Parathyroid adenoma (tissue), 2 donors: Measurements from ENCODE around the gene IER3.

Experiments used
- H2AFZ ChIP-seq: fragments of 300-600 bp; sonication (generic); one replicate; pipeline ENCODE4 v1.7.0; 2017; ENCODE audit warnings: antibody characterized with exemption, mild to moderate bottlenecking
- H3K27ac ChIP-seq: fragments of 300-600 bp; sonication (generic); one replicate; pipeline ENCODE4 v1.7.0; 2017
- H3K27me3 ChIP-seq: fragments of 300-600 bp; sonication (generic); one replicate; pipeline ENCODE4 v1.7.0; 2017; ENCODE audit warnings: low read length; ENCODE audit not compliant: control insufficient read depth, insufficient read depth
- H3K36me3 ChIP-seq: fragments of 300-600 bp; sonication (generic); one replicate; pipeline ENCODE4 v1.7.0; 2017; ENCODE audit warnings: low read length; ENCODE audit not compliant: control insufficient read depth, insufficient read depth
- H3K4me1 ChIP-seq: fragments of 300-600 bp; sonication (generic); one replicate; pipeline ENCODE4 v1.7.0; 2017; ENCODE audit warnings: control low read depth
- H3K4me2 ChIP-seq: fragments of 300-600 bp; sonication (generic); one replicate; pipeline ENCODE4 v1.7.0; 2017; ENCODE audit warnings: low read length
- H3K4me3 ChIP-seq: fragments of 300-600 bp; sonication (generic); one replicate; pipeline ENCODE4 v1.7.0; 2017; ENCODE audit warnings: low read depth, low read length
- H3K79me2 ChIP-seq: fragments of 300-600 bp; sonication (generic); one replicate; pipeline ENCODE4 v1.7.0; 2017; ENCODE audit warnings: control low read depth
- H3K9ac ChIP-seq: fragments of 300-600 bp; sonication (generic); one replicate; pipeline ENCODE4 v1.7.0; 2017; ENCODE audit warnings: mild to moderate bottlenecking
- H3K9me3 ChIP-seq: fragments of 300-600 bp; sonication (generic); one replicate; pipeline ENCODE4 v1.7.0; 2017; ENCODE audit warnings: low read length; ENCODE audit not compliant: control insufficient read depth
- TF ChIP-seq, protein P1 (sequence below): fragments of 300-600 bp; sonication (generic); IDR thresholded peaks from one replicate; pipeline ENCODE4 v1.7.0; 2017; ENCODE audit warnings: antibody characterized with exemption, mild to moderate bottlenecking
- donor health status: primary hyperparathyroidism.

IER3 gene

DNA sequence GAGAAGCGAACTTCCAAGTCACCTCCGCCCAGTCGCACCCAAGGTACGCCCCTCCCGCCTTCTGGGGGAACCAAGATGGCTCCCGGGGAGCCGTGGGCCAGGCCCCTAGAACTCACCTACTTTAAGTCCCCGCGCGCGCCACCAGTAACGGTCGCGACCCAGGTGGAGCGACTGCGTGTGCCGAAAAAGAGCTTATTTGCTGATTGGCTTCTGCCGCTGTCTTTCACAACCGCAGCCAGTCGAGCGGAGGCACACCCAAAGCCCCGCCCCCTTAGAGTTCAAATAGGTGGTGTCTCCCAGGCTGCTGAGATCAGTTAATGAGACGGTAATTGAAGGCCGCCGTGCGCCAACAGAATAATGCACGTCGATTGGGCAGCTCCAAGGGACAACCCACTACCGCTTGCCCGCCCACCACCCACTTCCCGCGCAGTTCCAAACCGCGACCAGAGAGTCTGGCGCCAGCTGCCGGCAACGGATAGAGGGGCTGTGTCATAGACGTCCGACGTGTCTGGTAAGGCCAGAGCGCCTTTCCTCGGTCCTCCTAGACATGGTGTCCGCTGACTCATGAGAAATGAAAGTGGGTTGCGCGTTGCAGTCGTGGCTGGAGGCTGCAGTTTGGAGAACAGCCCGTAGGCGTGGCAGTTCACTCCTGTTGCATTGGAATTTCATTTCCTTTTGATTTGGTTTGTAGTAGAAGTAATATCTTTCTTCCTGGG lies 27.1 kb downstream of the IER3 start, which contains the start of gene MDC1:
Gene MDC1 (minus strand): TSS at position 153 of the 716 bp plus-strand sequence. CDS start 2,106 bp downstream, outside the sequence.
- Histone ChIP-seq H3K27me3 (no peaks in the 10 kb centered on the region), H3K79me2 (no peaks in the 10 kb centered on the region), H3K27ac (peak within 1 kb of the TSS; percentile 83), H3K4me2 (peak within 1 kb of the TSS; percentile 76), H3K9ac (no peak within 1 kb of the TSS), H3K4me1 (peaks cover 15% of the 10 kb centered on the region), H3K4me3 (peak within 1 kb of the TSS; percentile 97), H2AFZ (peak within 1 kb of the TSS; percentile 90), H3K9me3 (no peaks in the 10 kb centered on the region), H3K36me3 (no peaks in the 10 kb centered on the region)
- TF ChIP-seq, protein P1, sequence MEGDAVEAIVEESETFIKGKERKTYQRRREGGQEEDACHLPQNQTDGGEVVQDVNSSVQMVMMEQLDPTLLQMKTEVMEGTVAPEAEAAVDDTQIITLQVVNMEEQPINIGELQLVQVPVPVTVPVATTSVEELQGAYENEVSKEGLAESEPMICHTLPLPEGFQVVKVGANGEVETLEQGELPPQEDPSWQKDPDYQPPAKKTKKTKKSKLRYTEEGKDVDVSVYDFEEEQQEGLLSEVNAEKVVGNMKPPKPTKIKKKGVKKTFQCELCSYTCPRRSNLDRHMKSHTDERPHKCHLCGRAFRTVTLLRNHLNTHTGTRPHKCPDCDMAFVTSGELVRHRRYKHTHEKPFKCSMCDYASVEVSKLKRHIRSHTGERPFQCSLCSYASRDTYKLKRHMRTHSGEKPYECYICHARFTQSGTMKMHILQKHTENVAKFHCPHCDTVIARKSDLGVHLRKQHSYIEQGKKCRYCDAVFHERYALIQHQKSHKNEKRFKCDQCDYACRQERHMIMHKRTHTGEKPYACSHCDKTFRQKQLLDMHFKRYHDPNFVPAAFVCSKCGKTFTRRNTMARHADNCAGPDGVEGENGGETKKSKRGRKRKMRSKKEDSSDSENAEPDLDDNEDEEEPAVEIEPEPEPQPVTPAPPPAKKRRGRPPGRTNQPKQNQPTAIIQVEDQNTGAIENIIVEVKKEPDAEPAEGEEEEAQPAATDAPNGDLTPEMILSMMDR: peak; percentile 42

DNA sequence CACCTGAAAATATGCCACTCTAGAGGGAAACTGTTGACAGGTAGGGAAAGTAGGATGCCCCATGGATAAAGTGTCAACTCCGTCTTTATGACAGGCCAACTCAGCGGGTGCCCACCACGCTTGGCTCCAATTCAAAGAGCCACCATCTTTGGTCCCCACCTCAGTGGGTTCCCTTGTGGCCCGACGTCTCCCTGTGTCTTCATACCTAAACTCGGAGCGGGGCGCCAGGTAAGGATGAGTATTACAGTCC lies 27.5 kb downstream of the IER3 start:
- H3K79me2 ChIP-seq: no peaks in the 10 kb centered on the region
- no peak overlapping the region for H3K9ac ChIP-seq
- H3K9me3 ChIP-seq: no peaks in the 10 kb centered on the region
- TF ChIP-seq, protein P1: no peak
- peak overlapping the region; percentile 97 for H3K4me3 ChIP-seq
- H3K27me3 ChIP-seq: no peaks in the 10 kb centered on the region
- peaks cover 10% of the 10 kb centered on the region for H3K4me1 ChIP-seq
- H3K4me2 ChIP-seq: peak overlapping the region; percentile 76
- no peaks in the 10 kb centered on the region for H3K36me3 ChIP-seq
- peak overlapping the region; percentile 90 for H2AFZ ChIP-seq
- peak overlapping the region; percentile 83 for H3K27ac ChIP-seq

DNA sequence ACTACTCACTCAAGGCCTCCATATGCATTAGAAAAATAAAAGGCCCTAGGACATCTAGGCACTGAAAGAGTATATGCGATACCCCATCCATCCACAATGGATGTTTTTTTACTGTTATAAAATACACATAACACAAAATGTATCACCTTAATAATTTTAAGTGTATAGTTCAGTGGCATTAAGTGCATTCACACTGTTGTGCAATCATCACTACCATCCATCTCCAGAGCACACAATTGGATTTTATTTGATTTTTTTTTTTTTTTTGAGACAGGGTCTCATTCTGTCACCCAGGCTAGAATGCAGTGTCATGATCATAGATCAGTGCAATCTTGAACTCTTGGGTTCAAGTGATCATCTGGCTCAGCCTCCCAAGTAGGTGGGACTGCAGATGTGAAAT lies 30.1 kb downstream of the IER3 start:
- H3K9me3 ChIP-seq: no peaks in the 10 kb centered on the region
- H3K4me3 ChIP-seq: no peak overlapping the region
- TF ChIP-seq, protein P1: no peak
- H3K79me2 ChIP-seq: no peaks in the 10 kb centered on the region
- peaks cover 5% of the 10 kb centered on the region for H3K4me1 ChIP-seq
- no peak overlapping the region for H3K27ac ChIP-seq
- H2AFZ ChIP-seq: no peak overlapping the region
- no peak overlapping the region for H3K4me2 ChIP-seq
- H3K36me3 ChIP-seq: no peaks in the 10 kb centered on the region
- H3K27me3 ChIP-seq: no peaks in the 10 kb centered on the region
- H3K9ac ChIP-seq: no peak overlapping the region

DNA sequence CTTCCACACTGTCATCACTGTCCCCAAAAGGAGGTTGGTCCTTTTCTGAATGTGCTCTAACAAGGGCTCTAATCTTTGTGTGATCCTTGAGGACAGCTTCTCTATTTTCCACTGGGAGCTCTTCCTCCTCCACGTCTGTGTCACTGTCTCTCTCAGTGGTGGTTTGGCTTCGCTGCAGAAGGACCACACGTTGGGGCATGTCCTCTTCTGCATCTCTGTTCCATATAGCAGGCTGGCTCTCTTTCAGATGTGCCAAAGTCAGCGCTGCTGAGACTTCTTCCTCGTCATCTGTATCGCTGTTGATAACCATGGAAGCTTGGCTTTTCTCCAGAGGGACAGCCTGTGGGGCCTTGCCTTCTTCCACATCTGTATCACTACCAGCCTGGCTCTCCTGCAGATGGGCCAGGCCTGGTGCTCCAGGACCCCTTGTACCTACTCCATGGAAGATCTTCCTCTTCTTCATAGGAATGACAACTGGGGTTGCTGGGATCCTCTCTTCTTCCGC lies 31.9 kb downstream of the IER3 start:
- H3K27me3 ChIP-seq: no peaks in the 10 kb centered on the region
- H3K27ac ChIP-seq: no peak overlapping the region
- no peaks in the 10 kb centered on the region for H3K9me3 ChIP-seq
- TF ChIP-seq, protein P1: no peak
- no peak overlapping the region for H2AFZ ChIP-seq
- H3K4me3 ChIP-seq: no peak overlapping the region
- no peak overlapping the region for H3K9ac ChIP-seq
- H3K4me2 ChIP-seq: no peak overlapping the region
- no peaks in the 10 kb centered on the region for H3K79me2 ChIP-seq
- H3K36me3 ChIP-seq: no peaks in the 10 kb centered on the region
- H3K4me1 ChIP-seq: peaks cover 3% of the 10 kb centered on the region
